Fibroblast of lung (primary cell): ENCODE measurements around the gene SF3A2.

Source experiments
- CTCF ChIP-seq, 2 donors: IDR thresholded peaks in 1 of 2; conservative IDR thresholded peaks in 1 of 2; 1 replicate in 1 of 2; 2 replicates in 1 of 2; pipeline ENCODE4 v1.5.1; 2011 to 2012; ENCODE audit warnings: low read length in 2 of 2, control low read depth in 1 of 2, inconsistent platforms in 1 of 2, low read depth in 1 of 2, mild to moderate bottlenecking in 1 of 2
- EZH2 ChIP-seq: IDR thresholded peaks from 2 replicates; pipeline ENCODE4 v1.5.1; 2012; ENCODE audit warnings: low read length, control low read depth, mild to moderate bottlenecking; ENCODE audit errors: missing control alignments

GRCh38 chr19:2216361-2217225 lies 20.0 kb upstream of the SF3A2 start:
- no peak for TF ChIP-seq CTCF (conservative IDR thresholded peaks at IDR 0.05 in 1 of 2, IDR thresholded peaks at IDR 0.05 in 1 of 2; ENCODE audit: low read depth in 1 of 2, low read length in 2 of 2)
- TF ChIP-seq EZH2: no peak
